ENCODE results near the gene ABCC4.
"Not testable (repeated sequence)": the region's sequence is repeated elsewhere in the genome, so short reads cannot be mapped to it uniquely, and the experiment has no call there.

The ABCC4 gene

DNA sequence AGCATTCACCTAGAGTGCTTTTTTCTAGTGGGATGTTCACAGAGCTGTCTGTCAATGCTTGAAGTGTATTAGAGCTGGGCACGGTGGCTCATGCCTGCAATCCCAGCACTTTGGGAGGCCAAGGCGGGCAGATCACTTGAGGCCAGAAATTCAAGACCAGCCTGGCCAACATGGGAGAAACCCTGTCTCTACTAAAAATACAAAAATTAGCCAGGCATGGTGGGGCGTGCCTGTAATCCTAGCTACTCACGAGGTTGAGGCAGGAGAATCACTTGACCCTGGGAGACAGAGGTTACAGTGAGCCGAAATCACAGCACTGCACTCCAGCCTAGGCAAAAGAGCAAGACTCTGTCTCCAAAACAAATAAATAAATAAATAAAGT lies 108.7 kb downstream of the ABCC4 start:
- not testable (repeated sequence) for DNase-seq

DNA sequence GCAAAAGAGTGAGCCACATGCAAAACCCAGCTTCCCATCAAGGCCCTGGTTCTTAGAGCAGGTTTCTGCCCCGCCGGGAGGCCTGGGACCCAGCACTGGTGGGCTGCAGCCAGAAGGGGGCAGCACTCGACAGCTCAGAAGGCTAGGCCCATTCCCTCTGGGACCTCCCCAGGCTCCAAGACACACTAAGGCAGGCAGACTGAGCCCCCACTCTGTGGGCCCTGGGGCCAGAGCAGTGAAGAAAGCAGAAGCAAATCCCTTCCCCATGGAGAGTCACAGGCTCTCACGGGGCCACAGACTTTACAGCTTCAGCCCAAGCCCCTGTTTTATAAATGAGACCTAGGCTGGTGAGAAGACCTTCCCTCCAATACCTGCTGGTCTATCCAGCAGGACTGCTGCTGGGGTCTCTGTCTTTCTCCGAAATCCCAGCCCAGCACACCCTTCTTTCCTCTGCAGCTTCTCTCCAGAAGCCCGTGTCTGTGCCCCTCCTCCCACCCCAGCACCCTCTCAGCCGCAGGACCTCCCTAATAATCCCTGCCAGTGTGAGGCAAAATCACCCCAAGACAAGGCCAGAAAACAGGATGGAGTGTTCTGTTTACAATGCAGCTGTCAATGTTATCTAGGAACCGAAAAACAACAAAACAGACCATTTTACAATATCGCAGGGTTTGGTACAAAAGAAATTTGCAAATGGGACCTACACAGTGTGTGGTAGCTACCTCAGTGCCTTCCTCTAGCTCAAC lies 109.3 kb downstream of the ABCC4 start:
- peak; percentile 71 for DNase-seq

- no peak for DNase-seq
Observed at GRCh38 chr13:95188128-95188527, 113.1 kb downstream of the ABCC4 start.

DNA sequence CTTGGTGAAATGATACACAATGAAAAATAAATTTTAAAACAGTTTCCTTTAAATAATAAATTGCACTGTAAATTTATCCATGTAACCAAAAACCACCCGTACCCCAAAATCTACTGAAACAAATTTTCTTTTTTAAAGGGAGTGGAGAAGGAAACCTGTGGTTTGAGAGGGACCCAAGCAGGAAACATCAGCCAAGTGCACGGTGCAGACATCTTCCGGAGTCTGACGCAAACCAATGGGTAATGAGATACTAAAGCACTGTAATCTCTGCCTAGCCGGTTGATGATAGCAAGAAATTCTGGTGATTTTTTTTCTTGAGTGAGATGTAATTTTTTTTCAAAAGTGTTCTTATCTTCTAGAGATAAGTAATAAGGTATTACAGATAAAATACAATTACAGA lies 115.4 kb downstream of the ABCC4 start:
- no peak for DNase-seq

GRCh38 chr13:95185311-95185710 lies 115.9 kb downstream of the ABCC4 start:
- no peak for DNase-seq

- DNase-seq = no peak
Observed at GRCh38 chr13:95184317-95184716, 116.9 kb downstream of the ABCC4 start.

- DNase-seq = no peak
Observed at GRCh38 chr13:95182570-95183265, 118.5 kb downstream of the ABCC4 start.

DNA sequence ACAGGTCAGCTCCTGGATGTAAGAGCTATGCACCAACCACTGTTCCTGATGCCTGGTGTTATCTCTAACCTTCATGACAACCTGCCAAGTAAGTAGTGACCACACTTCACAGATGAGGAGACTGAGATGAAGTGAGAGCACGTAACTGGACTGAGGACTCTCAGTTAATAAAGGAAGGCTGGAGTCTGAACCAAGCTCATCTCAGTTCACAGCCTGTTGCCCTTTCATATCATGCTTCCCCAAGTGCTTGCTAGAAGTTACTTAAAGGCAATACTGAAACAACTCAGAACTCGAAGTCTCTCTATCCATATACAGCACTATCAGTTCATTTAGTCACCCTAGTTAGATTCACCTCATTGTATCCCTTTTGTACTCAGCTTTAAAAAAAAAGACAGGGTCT lies 119.7 kb downstream of the ABCC4 start:
- DNase-seq = no peak

GRCh38 chr13:95180513-95181245 lies 120.6 kb downstream of the ABCC4 start:
- no peak for DNase-seq

- DNase-seq = no peak
Observed at GRCh38 chr13:95176611-95177259, 124.5 kb downstream of the ABCC4 start.

DNA sequence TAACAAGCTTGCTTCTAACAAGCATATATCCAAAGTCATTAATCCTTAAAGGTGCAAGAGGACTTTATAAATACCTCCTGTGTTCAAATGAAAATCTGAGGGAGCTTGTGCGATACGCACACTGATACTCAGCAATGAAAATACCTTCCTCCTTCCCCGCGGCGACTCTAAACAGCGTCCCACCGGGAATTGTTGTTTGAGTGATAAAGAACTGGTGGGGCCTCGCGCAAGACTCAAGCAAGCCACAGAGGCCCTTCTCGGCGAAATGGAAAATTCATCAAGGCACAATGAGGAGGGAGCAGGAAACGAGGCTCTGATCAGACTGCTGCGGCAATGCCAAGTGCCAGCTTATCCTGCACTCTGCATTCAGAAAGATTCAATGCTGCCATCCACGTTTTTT lies 126.7 kb downstream of the ABCC4 start:
- DNase-seq = no peak

DNA sequence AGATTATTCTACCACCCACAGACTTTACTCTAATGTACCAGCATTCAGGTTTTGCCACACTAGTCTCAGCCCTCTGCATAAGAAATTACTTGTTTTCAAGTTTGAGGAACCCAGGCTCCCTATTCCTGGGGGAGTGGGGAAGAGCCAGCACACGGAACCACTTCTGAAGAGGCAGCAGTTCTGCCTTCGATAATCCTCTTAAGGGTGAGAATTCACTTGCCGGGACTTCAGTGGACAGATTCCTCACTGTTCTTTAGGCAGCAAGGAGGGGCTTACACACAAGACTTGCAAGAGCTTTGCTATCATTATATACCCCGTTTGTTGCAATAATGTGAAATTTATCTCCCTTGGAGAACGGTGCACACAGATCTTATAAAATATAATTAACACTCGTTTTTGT lies 133.1 kb downstream of the ABCC4 start:
- DNase-seq = no peak

GRCh38 chr13:95167003-95167402 lies 134.2 kb downstream of the ABCC4 start:
- DNase-seq = not testable (repeated sequence)

DNA sequence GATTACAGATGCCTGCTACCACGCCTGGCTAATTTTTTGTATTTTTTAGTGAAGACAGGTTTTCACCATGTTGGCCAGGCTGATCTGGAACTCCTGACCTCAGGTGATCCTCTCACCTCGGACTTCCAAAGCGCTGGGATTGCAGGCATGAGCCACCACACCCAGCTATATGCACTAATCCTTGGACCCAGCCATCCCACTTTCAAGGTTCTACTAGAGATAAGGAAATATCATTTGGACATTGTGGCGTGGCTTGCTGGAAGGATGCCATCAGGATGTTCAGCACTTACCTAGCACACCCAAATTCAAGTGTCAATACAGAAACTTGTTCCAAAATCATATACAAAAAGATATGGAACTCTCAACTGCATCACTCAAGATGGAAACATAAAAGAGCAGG lies 136.4 kb downstream of the ABCC4 start:
- no peak for DNase-seq

DNA sequence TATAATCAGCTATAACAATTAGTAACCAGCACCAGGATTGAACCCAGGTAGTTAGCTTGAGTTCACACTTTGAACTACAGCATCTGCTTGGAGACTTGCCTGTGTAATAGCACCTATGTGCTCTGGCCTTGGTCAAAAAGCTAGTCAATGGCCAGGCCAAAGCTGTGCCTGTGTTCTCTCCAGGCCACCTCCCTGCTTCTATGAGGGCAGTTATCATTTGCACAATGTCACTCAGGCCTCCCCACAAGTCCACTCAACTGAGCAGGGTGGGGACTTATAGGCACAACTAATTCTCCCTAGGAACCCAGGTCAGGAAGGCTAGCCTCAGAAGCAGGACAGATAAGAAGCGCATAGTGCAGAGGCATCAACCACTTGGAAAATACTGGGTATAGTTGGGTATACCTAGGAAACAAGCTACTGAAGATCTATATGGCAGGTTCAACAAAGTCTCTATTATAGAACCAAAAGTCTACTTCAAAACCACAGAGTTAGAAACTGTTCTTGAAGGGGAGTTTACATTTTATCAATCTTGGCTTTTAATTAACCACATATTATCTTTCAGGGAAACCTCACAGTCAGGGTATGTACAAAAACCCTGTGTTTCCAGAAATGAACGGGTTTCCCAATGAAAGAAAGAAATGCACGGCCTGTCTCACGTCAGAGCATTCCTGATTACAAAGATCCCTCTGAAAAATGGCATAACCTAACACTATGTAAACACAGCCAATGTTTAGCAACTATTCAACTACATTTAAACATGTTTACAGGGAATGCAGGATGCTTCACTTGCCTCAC lies 140.9 kb downstream of the ABCC4 start:
- DNase-seq = no peak

DNA sequence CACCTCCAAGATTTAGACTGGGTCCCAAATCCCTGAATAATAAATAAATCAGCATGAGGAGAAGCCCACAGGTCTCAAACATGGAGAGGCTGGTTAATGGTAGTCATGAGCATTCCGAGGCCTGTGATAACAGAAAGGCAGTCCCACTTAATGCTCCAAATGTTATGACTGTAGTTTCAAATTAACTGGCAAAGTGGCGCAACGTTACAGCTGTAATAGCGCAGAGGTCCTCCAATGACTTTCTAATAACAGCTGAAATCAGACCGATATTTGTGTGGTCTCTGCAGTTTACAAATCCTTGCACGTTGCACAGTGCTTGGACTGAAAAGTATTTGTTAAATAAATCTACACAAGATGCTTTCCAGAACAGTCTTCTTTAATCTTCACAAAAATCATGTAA lies 141.8 kb downstream of the ABCC4 start:
- no peak for DNase-seq

DNA sequence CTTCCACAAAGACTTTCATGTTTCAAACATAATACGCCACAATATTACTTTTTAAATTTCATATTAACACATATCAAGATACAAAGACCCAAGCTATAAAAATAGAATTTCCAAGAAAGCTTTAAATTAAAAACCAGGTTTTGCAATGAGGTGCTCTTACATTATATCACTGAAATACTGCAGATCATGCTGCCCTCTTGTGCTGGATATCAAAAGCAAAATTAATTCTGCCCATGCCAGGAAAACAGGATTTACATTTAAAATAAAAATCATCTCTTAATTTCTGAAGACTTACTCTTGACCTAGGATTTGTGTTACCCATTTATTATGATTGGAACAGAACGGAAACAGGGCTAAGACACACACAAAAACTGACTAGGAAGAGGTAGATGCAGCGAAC lies 145.0 kb downstream of the ABCC4 start:
- DNase-seq = peak; percentile 35

GRCh38 chr13:95155504-95155903 lies 145.7 kb downstream of the ABCC4 start:
- no peak for DNase-seq

- no peak for DNase-seq
Observed at GRCh38 chr13:95155093-95155492, 146.2 kb downstream of the ABCC4 start.

- peak; percentile 97 for DNase-seq
Observed at GRCh38 chr13:95154413-95154886, 146.8 kb downstream of the ABCC4 start.

- peak; percentile 99 for DNase-seq
Observed at GRCh38 chr13:95153647-95154412, 147.4 kb downstream of the ABCC4 start.

Data from SHP77 treated with DMSO at 0.1 percent for 48 hours (cell line).